ENCODE data around the gene PRUNE1. TPM values are rescaled to one million over a fixed set of nuclear protein-coding genes. Genes with fewer than 3 reads are reported as not detected.

The PRUNE1 gene
- total and polyA plus RNA-seq, 4 donors = 8.7 to 20.6 (median 12.7) TPM

DNA sequence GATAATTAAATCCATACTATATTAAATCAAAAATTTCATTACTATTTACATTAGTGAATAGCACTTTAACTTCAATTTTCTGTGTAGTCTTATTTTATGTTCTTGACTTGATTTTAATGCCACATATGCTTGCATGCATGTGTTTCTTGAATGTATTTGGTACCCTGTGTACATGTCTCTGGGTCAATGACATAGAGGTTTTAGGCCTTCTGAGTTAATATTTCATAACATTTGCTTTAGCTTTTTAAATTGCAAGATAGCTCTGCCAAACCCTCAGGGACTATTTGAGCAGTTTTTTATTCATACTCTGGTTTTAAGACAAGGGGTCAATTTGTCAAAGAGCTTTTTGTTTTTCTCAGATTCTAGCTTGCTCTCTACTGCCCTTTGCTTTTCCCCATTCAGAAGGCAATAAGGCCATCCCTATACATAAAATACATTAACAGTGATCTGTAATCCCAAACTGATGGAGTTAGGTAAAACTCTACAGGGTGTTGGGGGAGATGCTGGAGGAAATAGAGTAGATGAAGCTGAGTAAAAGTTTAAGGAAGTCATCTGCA lies 56.9 kb downstream of the PRUNE1 start:
- no peaks in the 10 kb centered on the region for H3K27me3 ChIP-seq (ENCODE audit: control insufficient read depth in 3 of 3, insufficient read depth in 3 of 3, low read length in 2 of 3)
- no peak for ATAC-seq (ENCODE audit: insufficient read depth, low FRiP score)
- no peak for DNase-seq
- H3K4me3 ChIP-seq = no peak overlapping the region
- H3K9ac ChIP-seq (ENCODE audit: insufficient read depth in 1 of 2, low read length in 2 of 2) = no peak overlapping the region
- peaks cover 0 to 6% (median 0%) of the 10 kb centered on the region in 4 donors for H3K36me3 ChIP-seq (ENCODE audit: control insufficient read depth in 4 of 4, insufficient read depth in 4 of 4, low read length in 4 of 4)
- H3K9me3 ChIP-seq (ENCODE audit: control insufficient read depth in 4 of 4, insufficient read depth in 3 of 4, low read length in 3 of 4) = no peaks in the 10 kb centered on the region
- no peak overlapping the region for H3K27ac ChIP-seq (ENCODE audit: low read depth in 1 of 2, low read length in 1 of 2)
- H3K4me1 ChIP-seq (ENCODE audit: control insufficient read depth in 5 of 5, insufficient read depth in 5 of 5, low read length in 5 of 5) = peaks cover 0 to 20% (median 0%) of the 10 kb centered on the region in 5 donors
- TF ChIP-seq, protein P1, sequence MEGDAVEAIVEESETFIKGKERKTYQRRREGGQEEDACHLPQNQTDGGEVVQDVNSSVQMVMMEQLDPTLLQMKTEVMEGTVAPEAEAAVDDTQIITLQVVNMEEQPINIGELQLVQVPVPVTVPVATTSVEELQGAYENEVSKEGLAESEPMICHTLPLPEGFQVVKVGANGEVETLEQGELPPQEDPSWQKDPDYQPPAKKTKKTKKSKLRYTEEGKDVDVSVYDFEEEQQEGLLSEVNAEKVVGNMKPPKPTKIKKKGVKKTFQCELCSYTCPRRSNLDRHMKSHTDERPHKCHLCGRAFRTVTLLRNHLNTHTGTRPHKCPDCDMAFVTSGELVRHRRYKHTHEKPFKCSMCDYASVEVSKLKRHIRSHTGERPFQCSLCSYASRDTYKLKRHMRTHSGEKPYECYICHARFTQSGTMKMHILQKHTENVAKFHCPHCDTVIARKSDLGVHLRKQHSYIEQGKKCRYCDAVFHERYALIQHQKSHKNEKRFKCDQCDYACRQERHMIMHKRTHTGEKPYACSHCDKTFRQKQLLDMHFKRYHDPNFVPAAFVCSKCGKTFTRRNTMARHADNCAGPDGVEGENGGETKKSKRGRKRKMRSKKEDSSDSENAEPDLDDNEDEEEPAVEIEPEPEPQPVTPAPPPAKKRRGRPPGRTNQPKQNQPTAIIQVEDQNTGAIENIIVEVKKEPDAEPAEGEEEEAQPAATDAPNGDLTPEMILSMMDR (IDR thresholded peaks at IDR 0.05; ENCODE audit: control extremely low read depth, extremely low read depth) = no peak

DNA sequence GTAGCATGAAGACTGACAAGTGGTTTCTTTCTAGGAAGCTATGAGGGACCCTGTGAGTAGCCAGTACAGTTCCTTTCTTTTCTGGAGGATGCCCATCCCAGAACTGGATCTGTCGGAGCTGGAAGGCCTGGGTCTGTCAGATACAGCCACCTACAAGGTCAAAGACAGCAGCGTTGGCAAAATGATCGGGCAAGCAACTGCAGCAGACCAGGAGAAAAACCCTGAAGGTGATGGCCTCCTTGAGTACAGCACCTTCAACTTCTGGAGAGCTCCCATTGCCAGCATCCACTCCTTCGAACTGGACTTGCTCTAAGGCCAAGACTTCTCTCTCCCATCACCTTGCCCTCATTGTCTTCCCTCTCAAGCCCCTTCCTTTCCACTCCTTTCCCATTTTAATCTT lies 58.9 kb downstream of the PRUNE1 start:
- H3K36me3 ChIP-seq (ENCODE audit: control insufficient read depth in 4 of 4, insufficient read depth in 4 of 4, low read length in 4 of 4) = peaks cover 0 to 6% (median 0%) of the 10 kb centered on the region in 4 donors
- no peak overlapping the region for H3K4me3 ChIP-seq
- 94 to 97% methylated on average over 4 of the region's 4 CpGs for WGBS, 2 donors
- ATAC-seq (ENCODE audit: insufficient read depth, low FRiP score) = no peak
- no peak for DNase-seq
- TF ChIP-seq, protein P1 (IDR thresholded peaks at IDR 0.05; ENCODE audit: control extremely low read depth, extremely low read depth) = no peak
- peaks cover 0 to 11% (median 2%) of the 10 kb centered on the region in 5 donors for H3K4me1 ChIP-seq (ENCODE audit: control insufficient read depth in 5 of 5, insufficient read depth in 5 of 5, low read length in 5 of 5)
- no peaks in the 10 kb centered on the region for H3K9me3 ChIP-seq (ENCODE audit: control insufficient read depth in 4 of 4, insufficient read depth in 3 of 4, low read length in 3 of 4)
- no peaks in the 10 kb centered on the region for H3K27me3 ChIP-seq (ENCODE audit: control insufficient read depth in 3 of 3, insufficient read depth in 3 of 3, low read length in 2 of 3)
- no peak overlapping the region for H3K9ac ChIP-seq (ENCODE audit: insufficient read depth in 1 of 2, low read length in 2 of 2)
- H3K27ac ChIP-seq (ENCODE audit: low read depth in 1 of 2, low read length in 1 of 2) = no peak overlapping the region

DNA sequence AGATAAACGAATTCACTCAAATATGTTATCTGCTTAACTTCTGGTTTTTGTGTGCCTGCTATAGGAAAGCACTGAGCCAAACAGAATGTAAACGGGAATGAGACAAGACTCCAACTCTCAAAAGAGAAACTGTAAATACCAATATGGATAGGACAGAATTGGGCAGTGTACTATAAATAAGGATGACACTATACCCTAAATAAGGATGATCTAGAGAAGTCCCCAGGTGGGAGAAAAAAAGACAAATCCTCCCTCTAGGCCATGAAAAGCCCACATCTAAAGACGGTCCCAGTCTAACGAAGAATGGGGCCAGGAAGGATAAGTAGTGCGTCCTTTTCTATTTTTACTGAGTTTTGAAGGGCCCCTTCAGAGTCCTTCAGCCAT lies 60.8 kb downstream of the PRUNE1 start:
- Histone ChIP-seq H3K27ac (ENCODE audit: low read depth in 1 of 2, low read length in 1 of 2) (peak overlapping the region in 1 of 2 donors; percentile 96), H3K4me1 (ENCODE audit: control insufficient read depth in 5 of 5, insufficient read depth in 5 of 5, low read length in 5 of 5) (peaks cover 0 to 10% (median 2%) of the 10 kb centered on the region in 5 donors), H3K27me3 (ENCODE audit: control insufficient read depth in 3 of 3, insufficient read depth in 3 of 3, low read length in 2 of 3) (no peaks in the 10 kb centered on the region), H3K9me3 (ENCODE audit: control insufficient read depth in 4 of 4, insufficient read depth in 3 of 4, low read length in 3 of 4) (no peaks in the 10 kb centered on the region), H3K9ac (ENCODE audit: insufficient read depth in 1 of 2, low read length in 2 of 2) (no peak overlapping the region), H3K4me3 (no peak overlapping the region), H3K36me3 (ENCODE audit: control insufficient read depth in 4 of 4, insufficient read depth in 4 of 4, low read length in 4 of 4) (peaks cover 0 to 6% (median 0%) of the 10 kb centered on the region in 4 donors)
- ATAC-seq (ENCODE audit: insufficient read depth, low FRiP score) (no peak), DNase-seq (no peak)
- 75 to 82% methylated on average over 5 of the region's 5 CpGs for WGBS, 2 donors
- TF ChIP-seq, protein P1 (IDR thresholded peaks at IDR 0.05; ENCODE audit: control extremely low read depth, extremely low read depth) = no peak
